ENCODE measurements around the gene GIT2. TPM values are rescaled to one million over a fixed set of nuclear protein-coding genes. Genes with fewer than 3 reads are reported as not detected.

GIT2 gene
- total RNA-seq, 1 experiment from 2014 or later = 21.7 TPM

DNA sequence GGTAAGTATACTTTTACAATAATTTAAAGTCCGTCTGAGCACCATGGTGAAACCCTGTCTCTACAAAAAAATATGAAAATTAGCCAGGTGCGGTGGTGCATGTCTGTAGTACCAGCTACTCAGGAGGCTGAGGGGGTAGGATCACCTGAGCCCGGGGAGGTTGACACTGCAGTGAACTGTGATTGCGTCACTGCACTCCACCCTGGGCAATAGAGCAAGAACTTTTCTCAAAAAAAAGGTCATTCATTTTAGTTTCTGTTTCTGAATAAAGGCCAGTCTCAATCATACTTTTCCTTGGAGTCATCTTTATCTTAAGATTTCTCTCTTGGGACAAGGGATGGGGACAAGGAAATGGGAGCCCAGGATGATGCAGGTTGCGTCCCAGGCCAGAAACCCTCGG lies 16.0 kb upstream of the GIT2 start:
- CTCF ChIA-PET = no interaction called here
- no peak for ATAC-seq

DNA sequence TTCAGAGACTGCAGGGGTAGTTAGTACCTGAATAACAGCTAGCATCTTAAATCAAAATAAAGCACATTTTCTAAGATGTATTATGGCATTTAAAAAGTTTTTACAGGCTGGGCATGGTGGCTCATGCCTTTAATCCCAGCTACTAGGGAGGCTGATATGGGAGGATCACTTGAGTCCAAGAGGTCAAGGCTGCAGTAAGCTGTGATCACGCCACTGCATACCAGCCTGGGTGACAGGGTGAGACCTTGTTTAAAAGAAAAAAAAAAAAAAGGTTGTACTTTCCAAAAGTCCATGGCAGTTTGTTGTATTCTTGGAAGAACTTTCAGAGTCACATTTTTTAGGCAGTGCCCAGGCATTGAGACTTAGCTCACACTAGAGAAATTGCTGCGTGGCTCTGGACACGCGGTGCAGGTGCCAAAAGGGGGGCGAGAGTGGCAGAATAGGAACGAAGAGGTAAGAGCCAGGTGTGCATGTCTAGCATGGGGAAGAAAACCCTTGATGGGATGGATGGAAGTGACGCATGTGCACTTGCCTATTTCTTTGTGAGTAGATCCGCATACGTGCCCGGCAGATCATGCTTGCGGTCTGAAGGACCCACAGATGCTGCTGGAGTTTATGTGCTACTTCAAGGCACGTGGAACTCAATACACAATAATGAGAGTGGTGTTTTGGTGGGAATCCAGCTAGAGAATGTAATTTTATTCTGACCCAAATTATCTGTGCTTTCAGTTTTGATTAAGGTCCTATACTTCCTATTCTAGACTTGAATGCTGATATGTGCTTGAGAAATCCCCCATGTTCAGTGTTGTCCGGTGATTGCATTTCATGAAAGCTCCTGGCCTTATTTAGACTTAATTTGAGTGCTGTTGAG lies 14.9 kb upstream of the GIT2 start:
- DNase-seq (ENCODE audit: low spot score) (no peak), ATAC-seq (no peak)
- Mint-ChIP-seq H3K27me3 (ENCODE audit: low read depth) (no peaks in the 10 kb centered on the region), H3K36me3 (no peaks in the 10 kb centered on the region), H3K4me3 (no peak overlapping the region), H3K9me3 (no peaks in the 10 kb centered on the region), H3K27ac (no peak overlapping the region), H3K4me1 (no peaks in the 10 kb centered on the region)
- POLR2A ChIA-PET = no interaction called here
- CTCF ChIA-PET = interaction anchor here (0.5 to 0.7 kb wide), 2 partner anchors 17 to 286 kb away, joined by 3 read pairs; no protein-coding TSS in a partner anchor
- TF ChIP-seq, protein P1, sequence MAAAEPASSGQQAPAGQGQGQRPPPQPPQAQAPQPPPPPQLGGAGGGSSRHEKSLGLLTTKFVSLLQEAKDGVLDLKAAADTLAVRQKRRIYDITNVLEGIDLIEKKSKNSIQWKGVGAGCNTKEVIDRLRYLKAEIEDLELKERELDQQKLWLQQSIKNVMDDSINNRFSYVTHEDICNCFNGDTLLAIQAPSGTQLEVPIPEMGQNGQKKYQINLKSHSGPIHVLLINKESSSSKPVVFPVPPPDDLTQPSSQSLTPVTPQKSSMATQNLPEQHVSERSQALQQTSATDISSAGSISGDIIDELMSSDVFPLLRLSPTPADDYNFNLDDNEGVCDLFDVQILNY (CRISPR knock-in tag; IDR thresholded peaks at IDR 0.05) = no peak
- no peak for TF ChIP-seq JUN (CRISPR knock-in tag; IDR thresholded peaks at IDR 0.05)
- TF ChIP-seq ATF1 (CRISPR knock-in tag; IDR thresholded peaks at IDR 0.05) = no peak
- TF ChIP-seq FOXP1 (CRISPR knock-in tag; IDR thresholded peaks at IDR 0.05; ENCODE audit: borderline replicate concordance) = no peak
- TF ChIP-seq, protein P2, sequence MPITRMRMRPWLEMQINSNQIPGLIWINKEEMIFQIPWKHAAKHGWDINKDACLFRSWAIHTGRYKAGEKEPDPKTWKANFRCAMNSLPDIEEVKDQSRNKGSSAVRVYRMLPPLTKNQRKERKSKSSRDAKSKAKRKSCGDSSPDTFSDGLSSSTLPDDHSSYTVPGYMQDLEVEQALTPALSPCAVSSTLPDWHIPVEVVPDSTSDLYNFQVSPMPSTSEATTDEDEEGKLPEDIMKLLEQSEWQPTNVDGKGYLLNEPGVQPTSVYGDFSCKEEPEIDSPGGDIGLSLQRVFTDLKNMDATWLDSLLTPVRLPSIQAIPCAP (CRISPR knock-in tag; IDR thresholded peaks at IDR 0.05) = no peak
- TF ChIP-seq, protein P3, sequence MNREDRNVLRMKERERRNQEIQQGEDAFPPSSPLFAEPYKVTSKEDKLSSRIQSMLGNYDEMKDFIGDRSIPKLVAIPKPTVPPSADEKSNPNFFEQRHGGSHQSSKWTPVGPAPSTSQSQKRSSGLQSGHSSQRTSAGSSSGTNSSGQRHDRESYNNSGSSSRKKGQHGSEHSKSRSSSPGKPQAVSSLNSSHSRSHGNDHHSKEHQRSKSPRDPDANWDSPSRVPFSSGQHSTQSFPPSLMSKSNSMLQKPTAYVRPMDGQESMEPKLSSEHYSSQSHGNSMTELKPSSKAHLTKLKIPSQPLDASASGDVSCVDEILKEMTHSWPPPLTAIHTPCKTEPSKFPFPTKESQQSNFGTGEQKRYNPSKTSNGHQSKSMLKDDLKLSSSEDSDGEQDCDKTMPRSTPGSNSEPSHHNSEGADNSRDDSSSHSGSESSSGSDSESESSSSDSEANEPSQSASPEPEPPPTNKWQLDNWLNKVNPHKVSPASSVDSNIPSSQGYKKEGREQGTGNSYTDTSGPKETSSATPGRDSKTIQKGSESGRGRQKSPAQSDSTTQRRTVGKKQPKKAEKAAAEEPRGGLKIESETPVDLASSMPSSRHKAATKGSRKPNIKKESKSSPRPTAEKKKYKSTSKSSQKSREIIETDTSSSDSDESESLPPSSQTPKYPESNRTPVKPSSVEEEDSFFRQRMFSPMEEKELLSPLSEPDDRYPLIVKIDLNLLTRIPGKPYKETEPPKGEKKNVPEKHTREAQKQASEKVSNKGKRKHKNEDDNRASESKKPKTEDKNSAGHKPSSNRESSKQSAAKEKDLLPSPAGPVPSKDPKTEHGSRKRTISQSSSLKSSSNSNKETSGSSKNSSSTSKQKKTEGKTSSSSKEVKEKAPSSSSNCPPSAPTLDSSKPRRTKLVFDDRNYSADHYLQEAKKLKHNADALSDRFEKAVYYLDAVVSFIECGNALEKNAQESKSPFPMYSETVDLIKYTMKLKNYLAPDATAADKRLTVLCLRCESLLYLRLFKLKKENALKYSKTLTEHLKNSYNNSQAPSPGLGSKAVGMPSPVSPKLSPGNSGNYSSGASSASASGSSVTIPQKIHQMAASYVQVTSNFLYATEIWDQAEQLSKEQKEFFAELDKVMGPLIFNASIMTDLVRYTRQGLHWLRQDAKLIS (CRISPR knock-in tag; IDR thresholded peaks at IDR 0.05; ENCODE audit: borderline replicate concordance) = no peak
- TF ChIP-seq TCF7 (CRISPR knock-in tag; IDR thresholded peaks at IDR 0.05; ENCODE audit: low read depth) = no peak
- no peak for TF ChIP-seq TEAD4 (CRISPR knock-in tag; IDR thresholded peaks at IDR 0.05)
- TF ChIP-seq ZNF317 (CRISPR knock-in tag; IDR thresholded peaks at IDR 0.05; ENCODE audit: borderline replicate concordance, low read depth) = no peak

More for the DNA sequence above, 16.0 kb upstream of the GIT2 start:
- TF ChIP-seq SP1 (CRISPR knock-in tag; conservative IDR thresholded peaks at IDR 0.05) = no peak
- TF ChIP-seq, protein P3 (CRISPR knock-in tag; IDR thresholded peaks at IDR 0.05; ENCODE audit: borderline replicate concordance) = no peak
- TF ChIP-seq, protein P4, sequence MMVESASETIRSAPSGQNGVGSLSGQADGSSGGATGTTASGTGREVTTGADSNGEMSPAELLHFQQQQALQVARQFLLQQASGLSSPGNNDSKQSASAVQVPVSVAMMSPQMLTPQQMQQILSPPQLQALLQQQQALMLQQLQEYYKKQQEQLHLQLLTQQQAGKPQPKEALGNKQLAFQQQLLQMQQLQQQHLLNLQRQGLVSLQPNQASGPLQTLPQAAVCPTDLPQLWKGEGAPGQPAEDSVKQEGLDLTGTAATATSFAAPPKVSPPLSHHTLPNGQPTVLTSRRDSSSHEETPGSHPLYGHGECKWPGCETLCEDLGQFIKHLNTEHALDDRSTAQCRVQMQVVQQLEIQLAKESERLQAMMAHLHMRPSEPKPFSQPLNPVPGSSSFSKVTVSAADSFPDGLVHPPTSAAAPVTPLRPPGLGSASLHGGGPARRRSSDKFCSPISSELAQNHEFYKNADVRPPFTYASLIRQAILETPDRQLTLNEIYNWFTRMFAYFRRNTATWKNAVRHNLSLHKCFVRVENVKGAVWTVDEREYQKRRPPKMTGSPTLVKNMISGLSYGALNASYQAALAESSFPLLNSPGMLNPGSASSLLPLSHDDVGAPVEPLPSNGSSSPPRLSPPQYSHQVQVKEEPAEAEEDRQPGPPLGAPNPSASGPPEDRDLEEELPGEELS (CRISPR knock-in tag; IDR thresholded peaks at IDR 0.05) = no peak
- TF ChIP-seq ZNF138 (CRISPR knock-in tag; conservative IDR thresholded peaks at IDR 0.05) = no peak
- TF ChIP-seq GRHL2 (CRISPR knock-in tag; IDR thresholded peaks at IDR 0.05; ENCODE audit: insufficient replicate concordance, severe bottlenecking) = no peak
- TF ChIP-seq ELF4 (CRISPR knock-in tag; IDR thresholded peaks at IDR 0.05; ENCODE audit: low read depth) = no peak
- no peak for TF ChIP-seq ATF1 (CRISPR knock-in tag; IDR thresholded peaks at IDR 0.05)
- TF ChIP-seq, protein P5, sequence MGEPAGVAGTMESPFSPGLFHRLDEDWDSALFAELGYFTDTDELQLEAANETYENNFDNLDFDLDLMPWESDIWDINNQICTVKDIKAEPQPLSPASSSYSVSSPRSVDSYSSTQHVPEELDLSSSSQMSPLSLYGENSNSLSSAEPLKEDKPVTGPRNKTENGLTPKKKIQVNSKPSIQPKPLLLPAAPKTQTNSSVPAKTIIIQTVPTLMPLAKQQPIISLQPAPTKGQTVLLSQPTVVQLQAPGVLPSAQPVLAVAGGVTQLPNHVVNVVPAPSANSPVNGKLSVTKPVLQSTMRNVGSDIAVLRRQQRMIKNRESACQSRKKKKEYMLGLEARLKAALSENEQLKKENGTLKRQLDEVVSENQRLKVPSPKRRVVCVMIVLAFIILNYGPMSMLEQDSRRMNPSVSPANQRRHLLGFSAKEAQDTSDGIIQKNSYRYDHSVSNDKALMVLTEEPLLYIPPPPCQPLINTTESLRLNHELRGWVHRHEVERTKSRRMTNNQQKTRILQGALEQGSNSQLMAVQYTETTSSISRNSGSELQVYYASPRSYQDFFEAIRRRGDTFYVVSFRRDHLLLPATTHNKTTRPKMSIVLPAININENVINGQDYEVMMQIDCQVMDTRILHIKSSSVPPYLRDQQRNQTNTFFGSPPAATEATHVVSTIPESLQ (CRISPR knock-in tag; IDR thresholded peaks at IDR 0.05) = no peak
- TF ChIP-seq, protein P6, sequence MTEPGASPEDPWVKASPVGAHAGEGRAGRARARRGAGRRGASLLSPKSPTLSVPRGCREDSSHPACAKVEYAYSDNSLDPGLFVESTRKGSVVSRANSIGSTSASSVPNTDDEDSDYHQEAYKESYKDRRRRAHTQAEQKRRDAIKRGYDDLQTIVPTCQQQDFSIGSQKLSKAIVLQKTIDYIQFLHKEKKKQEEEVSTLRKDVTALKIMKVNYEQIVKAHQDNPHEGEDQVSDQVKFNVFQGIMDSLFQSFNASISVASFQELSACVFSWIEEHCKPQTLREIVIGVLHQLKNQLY (CRISPR knock-in tag; IDR thresholded peaks at IDR 0.05) = no peak
- TF ChIP-seq TEAD4 (CRISPR knock-in tag; IDR thresholded peaks at IDR 0.05) = no peak
- no peak for DNase-seq (ENCODE audit: low spot score)
- no peaks in the 10 kb centered on the region for H3K27me3 Mint-ChIP-seq (ENCODE audit: low read depth)
- POLR2A ChIA-PET = no interaction called here
- no peak overlapping the region for H3K27ac Mint-ChIP-seq
- no peak overlapping the region for H3K4me3 Mint-ChIP-seq
- no peaks in the 10 kb centered on the region for H3K36me3 Mint-ChIP-seq
- no peaks in the 10 kb centered on the region for H3K9me3 Mint-ChIP-seq
- H3K4me1 Mint-ChIP-seq = no peaks in the 10 kb centered on the region

Measured in WTC11 (cell line).